T-helper 22 cell (primary cell): Measurements from ENCODE around the gene TBC1D4.

Source experiments
- DNase-seq: peaks from one replicate; pipeline ENCODE4 v3.0.0-alpha.2; 2020; ENCODE audit warnings: low read depth

TBC1D4 gene

GRCh38 chr13:75482070-75482819 lies at the start of gene TBC1D4:
TBC1D4 (minus strand) TSS chr13:75482169; CDS start chr13:75481767, 402 bp downstream.
- DNase-seq: no peak

GRCh38 chr13:75530549-75530961 lies 48.6 kb upstream of the TBC1D4 start:
- DNase-seq: no peak

DNA sequence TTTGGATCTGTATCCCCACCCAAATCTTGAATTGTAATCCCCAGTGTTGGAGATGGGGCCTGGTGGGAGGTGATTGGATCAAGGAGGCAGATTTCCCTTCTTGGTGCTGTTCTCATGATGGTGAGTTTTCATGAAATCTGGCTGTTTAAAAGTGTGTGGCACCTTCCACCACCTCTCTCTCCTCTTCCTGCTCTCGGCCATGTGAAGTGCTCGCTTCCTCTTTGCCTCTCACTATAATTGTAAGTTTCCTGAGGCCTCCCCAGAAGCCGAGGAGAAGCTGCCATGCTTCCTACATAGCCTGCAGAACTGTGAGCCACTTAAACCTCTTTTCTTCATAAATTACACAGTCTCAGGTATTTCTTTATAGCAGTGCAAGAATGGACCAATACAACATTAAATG lies 40.0 kb upstream of the TBC1D4 start:
- DNase-seq: no peak

GRCh38 chr13:75518439-75519088 lies 36.6 kb upstream of the TBC1D4 start:
- DNase-seq: no peak

DNA sequence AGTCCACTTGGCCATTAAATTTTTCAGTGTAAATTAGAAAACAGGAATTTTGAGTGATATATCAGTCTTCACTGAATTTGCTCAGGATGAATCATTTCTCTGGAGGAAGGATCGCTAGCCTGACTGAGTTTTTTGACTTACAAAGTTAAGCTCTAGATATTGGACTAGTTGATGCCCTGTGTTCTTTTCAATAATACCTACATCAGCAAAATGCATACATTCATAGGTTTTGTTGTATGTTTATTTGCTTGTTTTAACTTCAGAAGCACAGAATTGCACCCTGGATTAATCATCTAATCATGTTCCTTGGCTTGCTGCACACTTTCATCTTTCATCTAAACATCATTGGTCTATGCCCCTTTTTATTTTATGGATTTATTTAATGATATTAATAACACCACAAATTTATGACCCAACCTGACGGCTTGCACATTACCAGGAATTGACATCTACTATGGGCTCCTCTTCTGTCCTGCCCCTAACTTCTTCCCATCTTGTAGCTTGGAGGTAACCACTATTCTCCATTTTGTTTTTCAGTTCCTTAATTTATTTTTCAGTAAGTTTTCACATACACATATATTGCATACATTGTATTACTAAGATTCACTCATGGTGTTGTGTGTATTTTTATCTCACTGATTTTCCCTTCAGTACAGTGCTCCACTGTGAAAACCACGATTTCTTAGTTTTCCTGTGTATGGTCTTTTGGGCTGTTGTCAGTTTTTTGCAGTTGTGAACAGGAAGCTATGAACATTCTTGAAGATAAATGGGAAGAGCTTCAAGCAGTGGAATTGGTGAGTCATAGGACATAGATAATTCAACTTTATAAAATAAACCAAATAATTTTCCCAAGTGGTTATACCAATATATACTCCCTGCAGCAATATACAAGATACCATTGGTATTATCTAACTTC lies 32.4 kb upstream of the TBC1D4 start:
- DNase-seq: no peak

GRCh38 chr13:75513271-75513670 lies 31.3 kb upstream of the TBC1D4 start:
- no peak for DNase-seq

DNA sequence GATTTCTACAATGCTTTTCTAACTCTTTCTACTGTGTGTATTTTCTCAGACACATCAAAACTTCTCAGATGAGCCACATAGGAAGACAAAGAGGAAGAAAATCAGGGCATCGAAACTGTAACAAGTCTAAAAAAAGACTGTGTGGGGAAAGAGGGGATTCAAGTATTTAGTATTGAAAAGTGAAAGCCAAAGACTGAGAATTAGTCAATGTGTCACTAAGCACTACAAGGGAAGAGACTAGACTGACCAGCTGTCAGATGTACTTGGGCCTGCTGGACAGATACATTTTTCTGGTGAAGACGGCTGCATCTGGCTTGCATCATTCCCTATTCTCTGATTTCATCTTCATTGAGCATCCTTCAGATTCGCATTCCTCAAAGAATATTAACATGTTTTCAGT lies 30.3 kb upstream of the TBC1D4 start:
- DNase-seq: no peak

GRCh38 chr13:75511051-75511625 lies 29.2 kb upstream of the TBC1D4 start:
- DNase-seq: no peak

DNA sequence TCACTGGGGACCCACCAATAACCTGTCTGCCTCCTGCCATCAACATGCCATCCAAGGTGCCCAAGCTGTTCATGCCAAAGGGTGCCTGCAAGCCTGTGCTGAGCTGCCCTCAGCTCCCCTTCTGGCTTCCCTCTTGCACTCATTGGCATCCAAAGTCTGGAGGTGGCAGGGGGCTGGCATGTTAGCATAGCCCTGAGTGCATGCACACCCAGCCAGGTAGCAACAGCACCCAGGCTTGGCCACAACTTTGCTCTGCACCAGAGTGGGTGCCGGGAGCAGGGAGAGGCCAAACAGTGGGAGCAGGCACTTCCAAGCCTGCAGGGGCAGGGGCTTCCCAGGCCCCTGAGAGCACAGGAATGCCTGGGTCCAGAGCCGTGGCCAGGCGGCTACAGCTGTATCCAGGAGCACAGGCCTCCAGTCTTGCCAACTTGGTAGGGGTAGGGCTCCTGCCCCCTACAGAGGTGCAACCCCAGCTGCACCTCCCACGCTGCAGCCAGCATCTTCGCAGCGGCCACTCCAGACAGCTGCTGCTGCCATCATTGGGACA lies 26.1 kb upstream of the TBC1D4 start:
- no peak for DNase-seq

DNA sequence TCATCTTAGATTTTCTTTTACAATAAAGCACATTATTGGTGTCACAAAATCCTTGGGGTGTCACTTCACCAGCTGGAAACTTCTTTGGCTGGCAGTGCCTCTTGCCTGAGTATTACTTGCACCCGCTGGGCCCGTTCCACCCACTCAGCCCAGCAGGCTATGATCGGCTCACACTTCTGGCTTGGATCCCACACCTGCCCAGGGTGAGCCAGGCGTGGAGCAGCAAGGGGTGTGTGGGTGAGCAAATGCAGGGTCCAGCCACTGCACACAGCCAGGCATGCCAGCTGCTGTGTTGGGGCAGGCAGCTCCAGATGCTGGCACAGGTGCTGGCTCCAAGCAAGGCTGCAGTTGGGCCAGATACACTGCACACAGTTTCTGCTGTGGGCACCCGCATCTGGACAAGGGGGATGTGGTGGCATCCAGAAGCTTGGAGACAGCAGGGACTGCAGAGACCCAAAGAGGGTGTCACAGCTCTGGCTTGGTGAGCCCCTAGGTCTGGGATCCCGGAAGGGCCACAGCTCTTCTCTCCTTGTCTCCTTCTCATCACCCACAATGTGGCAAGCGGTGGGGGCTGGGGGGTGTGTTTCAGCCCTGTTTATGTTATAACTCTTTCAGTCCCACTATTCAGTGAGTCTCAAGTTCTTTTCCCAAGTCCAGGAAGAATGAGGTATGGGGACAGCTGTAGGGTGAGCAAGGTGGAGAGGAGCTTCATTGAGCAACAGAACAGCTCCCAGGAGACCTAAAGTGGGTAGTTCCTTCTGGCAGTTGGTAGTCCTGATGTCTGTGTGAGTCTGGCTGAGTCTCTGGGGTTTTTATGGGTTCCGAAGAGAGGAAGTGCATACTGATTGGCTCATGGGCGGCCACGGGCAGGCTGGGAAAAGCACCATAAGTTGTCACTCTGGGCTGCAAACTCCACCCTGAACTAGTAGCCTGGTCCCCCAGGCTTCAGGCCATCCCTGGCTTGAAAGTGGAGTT lies 25.3 kb upstream of the TBC1D4 start:
- no peak for DNase-seq

DNA sequence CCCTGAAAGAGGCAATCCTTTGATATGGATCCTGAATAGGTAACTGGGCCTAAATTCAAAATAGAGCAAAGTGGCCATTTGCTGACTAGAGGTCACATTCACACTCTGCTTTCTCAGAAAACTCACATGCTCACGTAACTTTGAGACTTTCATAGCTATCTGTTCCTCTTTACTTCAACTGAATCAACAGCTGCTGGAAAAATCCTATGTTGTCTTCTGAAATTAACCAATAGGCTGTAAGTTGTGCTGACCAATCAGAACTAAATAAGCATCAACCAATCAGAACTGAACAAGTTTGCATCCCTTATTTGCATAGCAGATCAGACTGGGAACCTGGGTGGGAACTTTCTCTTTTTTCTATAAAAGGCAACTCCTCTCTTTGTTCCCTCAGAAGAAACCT lies 24.0 kb upstream of the TBC1D4 start:
- DNase-seq: no peak

DNA sequence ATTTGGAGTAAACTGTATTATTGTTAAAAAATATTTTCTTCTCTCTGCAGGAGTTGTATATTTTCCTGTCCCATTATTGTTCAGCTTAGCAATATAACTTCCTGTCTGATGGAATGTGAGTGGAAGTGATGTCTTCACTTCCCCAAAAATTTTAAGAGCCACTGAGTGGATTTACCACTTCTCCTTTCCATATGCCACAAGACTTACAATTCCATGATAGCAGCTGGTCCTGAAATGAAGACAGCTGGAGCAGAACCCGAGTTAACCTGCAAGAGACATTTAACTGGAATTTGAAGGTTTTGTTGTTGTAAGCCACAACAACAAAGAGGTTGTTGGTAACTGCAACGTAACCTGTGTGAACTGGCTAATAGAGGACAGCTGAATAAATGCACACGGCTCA lies 23.4 kb upstream of the TBC1D4 start:
- no peak for DNase-seq

DNA sequence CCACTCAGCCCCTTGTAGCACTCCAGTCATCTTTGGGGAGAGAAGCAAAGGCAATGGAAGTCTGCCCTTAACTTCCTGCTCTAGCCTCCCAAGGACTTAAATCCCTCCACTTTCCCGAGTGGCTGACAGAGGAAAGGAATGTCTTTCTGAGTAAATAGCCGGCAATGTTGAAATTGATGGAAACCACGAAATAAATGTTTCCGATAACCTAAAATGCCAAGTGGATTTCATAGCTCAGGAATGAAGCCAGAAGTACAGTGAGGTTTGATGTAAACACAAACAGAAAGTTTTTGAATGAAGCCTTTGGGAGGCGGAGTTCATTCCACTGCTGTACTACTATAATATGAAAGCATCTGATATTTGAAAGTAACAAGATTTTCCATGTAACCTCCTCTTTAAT lies 14.0 kb upstream of the TBC1D4 start:
- no peak for DNase-seq

- DNase-seq: no peak
These were observed 12.5 kb upstream of the TBC1D4 start for GRCh38 chr13:75494491-75494890.

- DNase-seq: no peak
These were observed 11.2 kb upstream of the TBC1D4 start for GRCh38 chr13:75493156-75493555.

GRCh38 chr13:75492389-75492788 lies 10.4 kb upstream of the TBC1D4 start:
- no peak for DNase-seq

- no peak for DNase-seq
These were observed 9.4 kb upstream of the TBC1D4 start for GRCh38 chr13:75491376-75491775.

- DNase-seq: no peak
These were observed 7.7 kb upstream of the TBC1D4 start for GRCh38 chr13:75489502-75490263.

- DNase-seq: no peak
These were observed 4.4 kb upstream of the TBC1D4 start for GRCh38 chr13:75486146-75487062.
